Neural progenitor cell (in vitro differentiated cells): ENCODE measurements around the gene EML2.

ENCODE experiments used
- EZH2 ChIP-seq: fragments of 200-600 bp; sonication (generic); IDR thresholded peaks from 2 replicates; pipeline ENCODE4 v1.6.1; 2017; ENCODE audit warnings: antibody characterized with exemption, mild to moderate bottlenecking, moderate library complexity
- TF ChIP-seq, protein P1 (sequence below): fragments of 200-600 bp; sonication (generic); IDR thresholded peaks from 2 replicates; pipeline ENCODE4 v1.5.1; 2017; ENCODE audit warnings: antibody characterized with exemption, mild to moderate bottlenecking

DNA sequence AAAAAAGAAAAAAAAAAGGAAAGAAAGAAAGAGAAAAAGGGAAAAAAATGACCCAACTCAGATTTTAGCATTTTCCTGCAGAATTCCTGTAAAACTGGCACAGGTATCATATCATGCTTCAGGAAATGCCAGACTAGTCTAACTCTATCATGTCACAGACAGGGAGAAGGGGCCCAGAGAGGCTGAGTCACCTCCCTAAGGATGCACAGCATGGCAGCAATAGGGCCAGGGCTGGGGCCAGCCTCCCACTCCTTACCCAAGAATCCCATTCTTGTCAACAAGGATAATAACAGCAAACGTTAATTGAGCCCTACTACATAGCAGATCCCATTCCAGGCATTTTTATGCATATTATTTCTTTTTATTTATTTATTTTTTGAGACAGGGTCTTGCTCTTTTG is 45.7 kb downstream of the EML2 start:
- TF ChIP-seq, protein P1, sequence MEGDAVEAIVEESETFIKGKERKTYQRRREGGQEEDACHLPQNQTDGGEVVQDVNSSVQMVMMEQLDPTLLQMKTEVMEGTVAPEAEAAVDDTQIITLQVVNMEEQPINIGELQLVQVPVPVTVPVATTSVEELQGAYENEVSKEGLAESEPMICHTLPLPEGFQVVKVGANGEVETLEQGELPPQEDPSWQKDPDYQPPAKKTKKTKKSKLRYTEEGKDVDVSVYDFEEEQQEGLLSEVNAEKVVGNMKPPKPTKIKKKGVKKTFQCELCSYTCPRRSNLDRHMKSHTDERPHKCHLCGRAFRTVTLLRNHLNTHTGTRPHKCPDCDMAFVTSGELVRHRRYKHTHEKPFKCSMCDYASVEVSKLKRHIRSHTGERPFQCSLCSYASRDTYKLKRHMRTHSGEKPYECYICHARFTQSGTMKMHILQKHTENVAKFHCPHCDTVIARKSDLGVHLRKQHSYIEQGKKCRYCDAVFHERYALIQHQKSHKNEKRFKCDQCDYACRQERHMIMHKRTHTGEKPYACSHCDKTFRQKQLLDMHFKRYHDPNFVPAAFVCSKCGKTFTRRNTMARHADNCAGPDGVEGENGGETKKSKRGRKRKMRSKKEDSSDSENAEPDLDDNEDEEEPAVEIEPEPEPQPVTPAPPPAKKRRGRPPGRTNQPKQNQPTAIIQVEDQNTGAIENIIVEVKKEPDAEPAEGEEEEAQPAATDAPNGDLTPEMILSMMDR: no peak
- TF ChIP-seq EZH2: no peak
